GM13976 (cell line): Measurements from ENCODE around the gene CCNE1.
A peak's percentile ranks its signal among the peaks of the same experiment; 100 is the strongest.

Experiments used
- DNase-seq: peaks from one replicate; pipeline ENCODE4 v3.0.0; 2012; ENCODE audit warnings: low spot score
- in situ Hi-C: fragments of 300-500 bp; cut with MboI; formaldehyde crosslinking; loops from one replicate; pipeline ENCODE4 v1.12.0; 2022; ENCODE audit warnings: low sequenced_read_pairs, mixed read lengths, inconsistent platforms; ENCODE audit not compliant: unreplicated experiment
- TF ChIP-seq, protein P1 (sequence below): IDR thresholded peaks from 2 replicates; pipeline ENCODE4 v1.5.1; 2012; ENCODE audit warnings: borderline replicate concordance, mild to moderate bottlenecking; ENCODE audit not compliant: insufficient read depth; ENCODE audit errors: extremely low read depth, missing control alignments, control extremely low read depth

CCNE1 gene

DNA sequence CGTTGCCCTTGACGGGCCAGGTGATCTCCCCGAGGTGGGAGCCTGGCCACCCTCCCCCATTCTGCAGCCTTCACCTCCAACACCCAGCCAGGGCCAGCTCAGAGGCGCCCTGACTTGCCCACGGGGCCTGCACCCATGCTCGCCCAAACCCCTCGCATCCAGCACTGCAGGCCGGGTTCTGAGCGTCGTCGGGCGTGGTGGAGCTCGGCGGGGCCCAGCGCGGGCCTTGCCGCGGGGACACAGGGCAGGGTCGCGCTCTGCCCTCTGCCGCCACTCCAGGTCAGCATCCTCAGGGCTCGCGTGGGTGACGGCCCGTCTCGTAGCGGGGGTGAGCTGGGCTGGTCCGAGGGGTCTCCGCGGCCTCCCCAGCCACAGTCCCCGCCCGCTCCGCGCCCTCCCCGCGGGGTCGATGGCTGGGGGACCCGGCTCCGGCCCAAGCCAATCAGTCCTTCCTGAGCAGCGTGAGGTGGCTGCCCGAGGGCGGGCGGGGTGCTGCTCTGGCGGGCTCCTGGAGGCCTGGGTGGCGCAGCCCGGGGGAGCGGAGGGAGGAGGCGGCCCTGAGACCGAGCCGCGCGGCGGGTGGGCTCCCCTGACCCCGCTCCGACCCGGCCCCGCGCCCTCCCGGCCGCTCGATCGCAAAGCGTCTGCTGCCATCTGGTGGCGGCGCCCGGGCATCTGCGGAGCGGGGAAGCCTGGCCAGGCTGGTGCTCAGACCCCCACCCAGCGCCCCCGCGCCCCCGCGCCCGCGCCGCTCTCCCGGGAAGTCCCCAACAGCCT, 61.4 kb downstream of the CCNE1 start:
- TF ChIP-seq, protein P1, sequence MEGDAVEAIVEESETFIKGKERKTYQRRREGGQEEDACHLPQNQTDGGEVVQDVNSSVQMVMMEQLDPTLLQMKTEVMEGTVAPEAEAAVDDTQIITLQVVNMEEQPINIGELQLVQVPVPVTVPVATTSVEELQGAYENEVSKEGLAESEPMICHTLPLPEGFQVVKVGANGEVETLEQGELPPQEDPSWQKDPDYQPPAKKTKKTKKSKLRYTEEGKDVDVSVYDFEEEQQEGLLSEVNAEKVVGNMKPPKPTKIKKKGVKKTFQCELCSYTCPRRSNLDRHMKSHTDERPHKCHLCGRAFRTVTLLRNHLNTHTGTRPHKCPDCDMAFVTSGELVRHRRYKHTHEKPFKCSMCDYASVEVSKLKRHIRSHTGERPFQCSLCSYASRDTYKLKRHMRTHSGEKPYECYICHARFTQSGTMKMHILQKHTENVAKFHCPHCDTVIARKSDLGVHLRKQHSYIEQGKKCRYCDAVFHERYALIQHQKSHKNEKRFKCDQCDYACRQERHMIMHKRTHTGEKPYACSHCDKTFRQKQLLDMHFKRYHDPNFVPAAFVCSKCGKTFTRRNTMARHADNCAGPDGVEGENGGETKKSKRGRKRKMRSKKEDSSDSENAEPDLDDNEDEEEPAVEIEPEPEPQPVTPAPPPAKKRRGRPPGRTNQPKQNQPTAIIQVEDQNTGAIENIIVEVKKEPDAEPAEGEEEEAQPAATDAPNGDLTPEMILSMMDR: peak; percentile 91
- peak; percentile 88 for DNase-seq
- in situ Hi-C loops: loop anchor here (10.0 to 25.0 kb wide), 2 partner anchors 138 to 789 kb away; no protein-coding TSS in a partner anchor
